ENCODE results near the gene LPP. TPM values are rescaled to one million over a fixed set of nuclear protein-coding genes. Genes with fewer than 3 reads are reported as not detected.

Gene LPP
- total RNA-seq, 1 donor from 2014 or later, result 96.7 TPM

DNA sequence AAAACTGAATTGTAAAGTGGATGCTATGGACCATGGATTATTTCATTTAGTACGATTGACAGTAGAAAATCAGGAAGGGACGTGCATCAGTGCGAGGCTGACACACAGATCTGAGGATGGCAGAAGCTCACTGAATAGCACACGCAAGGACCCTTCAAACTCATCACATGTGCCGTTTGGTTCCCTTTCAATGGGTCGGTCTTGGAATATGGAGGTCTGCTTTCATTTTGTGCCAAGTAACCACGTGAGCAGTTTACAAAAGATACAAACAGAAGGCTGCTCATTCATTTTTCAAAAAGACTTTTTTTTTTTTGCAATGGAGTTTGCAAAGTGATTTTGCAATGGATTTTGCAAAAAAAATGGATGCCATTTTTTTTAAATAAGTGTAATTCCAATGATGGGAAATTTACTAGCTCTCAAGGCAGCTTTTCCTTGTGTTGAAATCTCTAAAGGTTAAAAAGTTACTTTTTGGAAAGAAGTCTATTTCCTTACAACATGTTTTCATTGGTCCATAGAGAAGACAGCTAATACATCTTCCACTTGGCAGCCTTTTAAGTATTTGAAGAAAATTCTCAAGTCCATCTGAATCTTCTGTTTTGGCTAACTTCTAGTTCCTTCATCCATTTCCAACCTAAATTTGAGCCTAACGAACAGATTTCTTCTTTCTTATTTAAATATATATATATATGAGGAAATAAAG, 625.5 kb downstream of the LPP start:
- H3K27me3 Mint-ChIP-seq, result no peaks in the 10 kb centered on the region
- H3K9me3 Mint-ChIP-seq, result no peaks in the 10 kb centered on the region
- no peak overlapping the region for H3K27ac Mint-ChIP-seq
- H3K4me3 Mint-ChIP-seq, result no peak overlapping the region
- no peaks in the 10 kb centered on the region for H3K36me3 Mint-ChIP-seq
- no peak for DNase-seq (ENCODE audit: extremely low spot score, unreplicated experiment)
- H3K4me1 Mint-ChIP-seq (ENCODE audit: unreplicated experiment), result no peaks in the 10 kb centered on the region
- TF ChIP-seq, protein P1, sequence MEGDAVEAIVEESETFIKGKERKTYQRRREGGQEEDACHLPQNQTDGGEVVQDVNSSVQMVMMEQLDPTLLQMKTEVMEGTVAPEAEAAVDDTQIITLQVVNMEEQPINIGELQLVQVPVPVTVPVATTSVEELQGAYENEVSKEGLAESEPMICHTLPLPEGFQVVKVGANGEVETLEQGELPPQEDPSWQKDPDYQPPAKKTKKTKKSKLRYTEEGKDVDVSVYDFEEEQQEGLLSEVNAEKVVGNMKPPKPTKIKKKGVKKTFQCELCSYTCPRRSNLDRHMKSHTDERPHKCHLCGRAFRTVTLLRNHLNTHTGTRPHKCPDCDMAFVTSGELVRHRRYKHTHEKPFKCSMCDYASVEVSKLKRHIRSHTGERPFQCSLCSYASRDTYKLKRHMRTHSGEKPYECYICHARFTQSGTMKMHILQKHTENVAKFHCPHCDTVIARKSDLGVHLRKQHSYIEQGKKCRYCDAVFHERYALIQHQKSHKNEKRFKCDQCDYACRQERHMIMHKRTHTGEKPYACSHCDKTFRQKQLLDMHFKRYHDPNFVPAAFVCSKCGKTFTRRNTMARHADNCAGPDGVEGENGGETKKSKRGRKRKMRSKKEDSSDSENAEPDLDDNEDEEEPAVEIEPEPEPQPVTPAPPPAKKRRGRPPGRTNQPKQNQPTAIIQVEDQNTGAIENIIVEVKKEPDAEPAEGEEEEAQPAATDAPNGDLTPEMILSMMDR (conservative IDR thresholded peaks at IDR 0.05), result no peak

DNA sequence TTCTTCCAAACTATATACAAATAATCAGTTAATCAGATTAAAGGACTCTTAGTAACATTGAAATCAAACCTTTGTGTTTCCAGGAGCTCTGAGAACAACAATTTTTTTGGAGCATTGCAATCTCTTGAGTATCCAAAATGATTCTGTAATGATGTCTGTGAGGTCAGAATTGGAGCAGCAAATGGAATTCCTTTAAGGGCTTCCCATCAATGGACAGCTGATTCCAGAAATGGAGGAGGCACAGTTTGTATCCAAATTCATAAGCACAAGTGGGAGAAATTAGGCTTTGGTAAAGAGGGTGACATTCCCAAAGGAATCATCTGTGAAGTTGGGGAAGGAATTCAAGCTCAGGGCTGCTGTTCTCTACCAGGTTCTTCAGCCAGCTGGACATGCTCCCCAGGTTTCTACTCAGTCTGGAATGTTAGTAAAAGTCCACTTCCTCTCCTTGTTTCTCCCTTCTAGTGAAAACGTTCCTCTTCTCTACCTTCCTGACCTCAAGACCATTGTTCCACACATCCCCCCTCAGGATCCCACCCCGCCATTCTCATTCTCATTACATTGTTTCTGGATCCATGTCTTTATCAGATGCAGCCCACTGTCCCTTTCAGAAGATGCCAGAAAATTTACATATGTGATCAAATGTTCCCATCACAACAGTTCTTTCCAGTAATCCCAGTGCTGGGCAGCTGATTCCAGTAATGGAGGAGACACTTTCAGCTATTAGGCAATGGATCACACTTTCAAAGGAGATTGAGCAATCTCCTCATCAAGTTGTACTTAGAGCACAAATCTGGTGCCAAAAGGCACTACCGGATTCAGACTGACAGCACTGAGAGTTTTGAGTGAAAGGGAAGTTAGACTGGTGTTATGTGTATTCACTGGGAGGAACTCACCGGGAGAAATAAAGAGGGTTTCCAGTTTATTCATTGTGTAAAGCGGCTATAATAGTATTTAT, 626.5 kb downstream of the LPP start:
- no peaks in the 10 kb centered on the region for H3K36me3 Mint-ChIP-seq
- H3K27ac Mint-ChIP-seq, result no peak overlapping the region
- H3K27me3 Mint-ChIP-seq, result no peaks in the 10 kb centered on the region
- no peak for DNase-seq (ENCODE audit: extremely low spot score, unreplicated experiment)
- TF ChIP-seq, protein P1 (conservative IDR thresholded peaks at IDR 0.05), result no peak
- H3K4me1 Mint-ChIP-seq (ENCODE audit: unreplicated experiment), result no peaks in the 10 kb centered on the region
- H3K9me3 Mint-ChIP-seq, result no peaks in the 10 kb centered on the region
- no peak overlapping the region for H3K4me3 Mint-ChIP-seq

DNA sequence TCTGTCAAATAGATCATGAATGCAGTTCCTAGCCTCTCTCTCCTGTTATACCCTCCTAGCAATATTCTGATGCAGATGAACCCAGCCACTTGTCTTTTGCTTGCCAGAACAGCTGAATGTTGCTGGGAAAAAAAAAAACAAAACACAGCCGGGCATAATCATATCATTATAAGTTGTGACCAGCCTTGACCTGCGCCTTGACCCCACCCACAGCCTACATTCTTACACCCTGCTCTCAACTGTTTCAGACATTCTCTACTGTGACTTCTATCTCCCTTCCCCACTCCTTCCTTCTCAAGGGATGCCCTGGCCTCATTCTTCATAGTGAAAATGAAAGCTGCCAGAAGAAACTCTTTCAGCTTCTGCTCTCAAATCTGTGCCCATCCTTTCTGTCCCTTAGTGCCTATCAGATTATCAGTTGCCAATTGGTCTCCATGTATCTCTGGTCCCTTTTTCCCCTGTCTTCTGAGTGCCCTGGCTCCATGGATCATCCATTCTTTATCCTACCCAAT, 628.7 kb downstream of the LPP start:
- Mint-ChIP-seq H3K4me1 (ENCODE audit: unreplicated experiment) (no peaks in the 10 kb centered on the region), H3K27ac (no peak overlapping the region), H3K4me3 (no peak overlapping the region), H3K36me3 (no peaks in the 10 kb centered on the region), H3K9me3 (no peaks in the 10 kb centered on the region), H3K27me3 (no peaks in the 10 kb centered on the region)
- TF ChIP-seq, protein P1 (conservative IDR thresholded peaks at IDR 0.05), result no peak
- DNase-seq (ENCODE audit: extremely low spot score, unreplicated experiment), result no peak

DNA sequence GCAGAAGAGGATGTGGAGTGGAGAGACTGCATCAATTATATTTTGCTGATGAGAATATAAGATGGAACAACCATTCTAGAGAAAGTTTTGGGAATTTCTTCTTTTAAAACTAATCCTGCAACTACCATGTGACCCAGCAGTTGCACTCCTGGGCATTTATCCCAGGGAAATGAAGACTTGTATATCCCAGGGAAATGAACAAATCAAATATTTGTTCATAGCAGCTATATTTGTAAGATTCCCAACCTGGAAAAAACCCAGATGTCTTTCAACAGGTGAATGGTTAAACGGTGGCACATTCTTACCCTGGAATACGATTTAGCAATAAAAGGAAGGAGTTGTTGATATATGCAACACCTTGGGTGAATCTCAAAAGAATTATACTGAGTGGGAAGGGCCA, 632.5 kb downstream of the LPP start:
- H3K36me3 Mint-ChIP-seq, result no peaks in the 10 kb centered on the region
- DNase-seq (ENCODE audit: extremely low spot score, unreplicated experiment), result no peak
- H3K4me3 Mint-ChIP-seq, result no peak overlapping the region
- no peaks in the 10 kb centered on the region for H3K4me1 Mint-ChIP-seq (ENCODE audit: unreplicated experiment)
- no peak overlapping the region for H3K27ac Mint-ChIP-seq
- TF ChIP-seq, protein P1 (conservative IDR thresholded peaks at IDR 0.05), result no peak
- no peaks in the 10 kb centered on the region for H3K9me3 Mint-ChIP-seq
- no peaks in the 10 kb centered on the region for H3K27me3 Mint-ChIP-seq

DNA sequence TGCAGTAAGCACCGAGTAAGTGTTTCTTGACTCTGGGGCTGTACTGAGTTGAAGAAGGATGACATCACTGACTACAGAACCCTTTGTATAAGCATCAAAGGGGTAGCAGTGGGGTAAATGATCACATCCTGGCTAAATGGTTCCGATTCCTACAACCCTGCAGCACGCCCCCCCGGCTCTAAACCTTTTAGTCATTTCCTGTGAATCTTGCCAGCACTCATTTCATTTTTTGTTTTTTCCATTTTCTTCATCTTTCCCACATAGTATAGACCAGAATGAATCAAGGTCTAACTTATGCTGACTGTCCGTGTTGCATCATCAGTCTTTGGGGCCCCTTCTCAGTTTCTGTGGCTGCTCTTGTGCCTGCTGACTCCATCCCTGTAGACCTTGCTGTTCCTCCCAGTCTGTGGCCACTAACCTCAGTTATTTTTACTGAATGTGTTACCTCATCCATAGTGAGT, 634.7 kb downstream of the LPP start:
- Mint-ChIP-seq H3K27me3 (no peaks in the 10 kb centered on the region), H3K27ac (no peak overlapping the region), H3K36me3 (peaks cover 2% of the 10 kb centered on the region), H3K4me1 (ENCODE audit: unreplicated experiment) (peaks cover 4% of the 10 kb centered on the region), H3K9me3 (no peaks in the 10 kb centered on the region), H3K4me3 (no peak overlapping the region)
- TF ChIP-seq, protein P1 (conservative IDR thresholded peaks at IDR 0.05), result no peak
- DNase-seq (ENCODE audit: extremely low spot score, unreplicated experiment), result no peak

Data from type B pancreatic cell (in vitro differentiated cells).